AG04450 (cell line): ENCODE measurements around the gene PROB1. TPM values are rescaled to one million over a fixed set of nuclear protein-coding genes. Genes with fewer than 3 reads are reported as not detected.

ENCODE experiments used
- CTCF ChIA-PET: fragments of 300-600, 350-600 bp; formaldehyde crosslinking; extraction: SDS; loops from one replicate; lab custom pipeline; 2022; ENCODE audit warnings: antibody characterized with exemption, inconsistent platforms; lab: Charles Lee
- POLR2A ChIA-PET: fragments of 350-600 bp; formaldehyde crosslinking; extraction: SDS; loops from one replicate; lab custom pipeline; 2021; ENCODE audit warnings: antibody characterized with exemption, inconsistent platforms; lab: Yijun Ruan, JAX
- DNase-seq: peaks from one replicate; pipeline ENCODE4 v3.0.0-alpha.2; 2011; ENCODE audit warnings: low read depth, low spot score
- H3K27ac ChIP-seq: one replicate; pipeline ENCODE4 v1.5.1; 2012; ENCODE audit warnings: low read depth, low read length, control low read depth
- H3K27me3 ChIP-seq: one replicate; pipeline ENCODE4 v1.6.0; 2012; ENCODE audit warnings: low read length; ENCODE audit not compliant: control insufficient read depth, insufficient read depth
- H3K4me3 ChIP-seq: 2 replicates; pipeline ENCODE4 v1.5.1; 2011; ENCODE audit warnings: mild to moderate bottlenecking, low read depth, low read length, control low read depth
- H3K9me3 ChIP-seq: 2 replicates; pipeline ENCODE4 v1.5.1; 2012; ENCODE audit warnings: low read length; ENCODE audit not compliant: control insufficient read depth, insufficient read depth
- CTCF ChIP-seq: IDR thresholded peaks from 2 replicates; pipeline ENCODE4 v1.5.1; 2011; ENCODE audit warnings: low read depth, low read length, control low read depth, inconsistent platforms
- polyA plus RNA-seq: library from polyadenylated mRNA; depleted of rRNA; stranded (reverse); fragments of >200 nt; gene quantifications from 2 replicates; pipeline ENCODE4 v1.2.3, GENCODE V29; 2011

Gene PROB1
- polyA plus RNA-seq, 1 experiment, result 0.19 TPM

GRCh38 chr5:139371482-139372435, 23.1 kb downstream of the PROB1 start:
- H3K9me3 ChIP-seq, result no peaks in the 10 kb centered on the region
- no peak for TF ChIP-seq CTCF
- no peaks in the 10 kb centered on the region for H3K27me3 ChIP-seq
- H3K4me3 ChIP-seq, result no peak overlapping the region
- ChIA-PET POLR2A (no interaction called here), CTCF (interaction anchor here (0.6 kb wide), 1 partner anchor 742 kb away, joined by 4 read pairs; no protein-coding TSS in a partner anchor)
- DNase-seq, result no peak
- no peak overlapping the region for H3K27ac ChIP-seq

- Histone ChIP-seq H3K27me3 (no peaks in the 10 kb centered on the region), H3K9me3 (no peaks in the 10 kb centered on the region), H3K27ac (peak overlapping the region; percentile 54), H3K4me3 (no peak overlapping the region)
- no peak for DNase-seq
- TF ChIP-seq CTCF, result no peak
- CTCF ChIA-PET, result interaction anchor here (0.8 to 1.2 kb wide), 2 partner anchors 27 to 53 kb away, joined by 3 to 4 read pairs; partner anchors contain the start of gene PAIP2
- POLR2A ChIA-PET, result no interaction called here
Observed at GRCh38 chr5:139369181-139369580, 25.7 kb downstream of the PROB1 start.

- H3K9me3 ChIP-seq, result no peaks in the 10 kb centered on the region
- no peaks in the 10 kb centered on the region for H3K27me3 ChIP-seq
- H3K4me3 ChIP-seq, result no peak overlapping the region
- no peak for DNase-seq
- no peak for TF ChIP-seq CTCF
- H3K27ac ChIP-seq, result peak overlapping the region; percentile 43
- CTCF ChIA-PET, result interaction anchor here (0.6 to 1.2 kb wide), 2 partner anchors 49 to 54 kb away, joined by 3 to 4 read pairs; no protein-coding TSS in a partner anchor
- POLR2A ChIA-PET, result interaction anchor here (0.5 to 1.0 kb wide), 2 partner anchors 26 to 27 kb away, joined by 3 to 5 read pairs; partner anchors contain the start of gene PAIP2
Observed at GRCh38 chr5:139368613-139369012, 26.3 kb downstream of the PROB1 start.

GRCh38 chr5:139364466-139364865, 30.4 kb downstream of the PROB1 start:
- Histone ChIP-seq H3K27me3 (no peaks in the 10 kb centered on the region), H3K27ac (no peak overlapping the region), H3K9me3 (no peaks in the 10 kb centered on the region), H3K4me3 (no peak overlapping the region)
- POLR2A ChIA-PET, result interaction anchor here (0.6 kb wide), 1 partner anchor 18 kb away, joined by 3 read pairs; no protein-coding TSS in a partner anchor
- no peak for DNase-seq
- TF ChIP-seq CTCF, result no peak
- CTCF ChIA-PET, result no interaction called here

GRCh38 chr5:139363937-139364336, 31.0 kb downstream of the PROB1 start:
- Histone ChIP-seq H3K27me3 (no peaks in the 10 kb centered on the region), H3K27ac (no peak overlapping the region), H3K4me3 (no peak overlapping the region), H3K9me3 (no peaks in the 10 kb centered on the region)
- TF ChIP-seq CTCF, result no peak
- POLR2A ChIA-PET, result interaction anchor here (0.6 kb wide), 1 partner anchor 17 kb away, joined by 3 read pairs; no protein-coding TSS in a partner anchor
- CTCF ChIA-PET, result no interaction called here
- no peak for DNase-seq
